Upper lobe of left lung (tissue), 6 donors: ENCODE data around the gene TMEM109. TPM values are rescaled to one million over a fixed set of nuclear protein-coding genes. Genes with fewer than 3 reads are reported as not detected.

Source experiments
- ATAC-seq, 2 donors: fragments of 200-7000 bp; cut with Tn5 transposase; one replicate each; pipeline ENCODE4 v1.9.1; 2022; ENCODE audit warnings: mild to moderate bottlenecking in 2 of 2, moderate library complexity in 2 of 2; ENCODE audit not compliant: low FRiP score in 2 of 2
- DNase-seq, 2 donors: peaks; one replicate each; pipeline ENCODE4 v3.0.0-alpha.2; 2019 to 2020
- H3K27ac ChIP-seq, 4 donors: fragments of 200-600 bp; sonication (generic); one replicate each; pipeline ENCODE4 v1.5.1; 2016 to 2019
- H3K27me3 ChIP-seq, 4 donors: fragments of 200-600 bp; sonication (generic); one replicate each; pipeline ENCODE4 v1.5.1; 2017 to 2019
- H3K36me3 ChIP-seq, 4 donors: fragments of 200-600 bp; sonication (generic); one replicate each; pipeline ENCODE4 v1.5.1; 2016 to 2019
- H3K4me1 ChIP-seq, 4 donors: fragments of 200-600 bp; sonication (generic); one replicate each; pipeline ENCODE4 v1.5.1; 2018 to 2019
- H3K4me3 ChIP-seq, 4 donors: fragments of 200-600 bp; sonication (generic); one replicate each; pipeline ENCODE4 v1.5.1; 2017 to 2019; ENCODE audit warnings: mild to moderate bottlenecking in 2 of 4, moderate library complexity in 1 of 4
- H3K9me3 ChIP-seq, 4 donors: fragments of 200-600 bp; sonication (generic); one replicate each; pipeline ENCODE4 v1.5.1; 2018 to 2019
- EP300 ChIP-seq, 4 donors: sonication (generic); formaldehyde crosslinking; IDR thresholded peaks; one replicate each; pipeline ENCODE4 v1.5.1; 2017; ENCODE audit warnings: antibody characterized with exemption in 4 of 4, control low read depth in 2 of 4
- POLR2A ChIP-seq, 4 donors: fragments of 450-650 bp; IDR thresholded peaks; one replicate each; pipeline ENCODE4 v1.5.1; 2016 to 2017; ENCODE audit warnings: antibody characterized with exemption in 4 of 4, mild to moderate bottlenecking in 2 of 4
- POLR2AphosphoS5 ChIP-seq, 2 donors: sonication (generic); formaldehyde crosslinking; IDR thresholded peaks; one replicate each; pipeline ENCODE4 v1.5.1; 2017; ENCODE audit warnings: antibody characterized with exemption in 2 of 2
- WGBS, 2 donors: methylation state at CpG; one replicate each; pipeline ENCODE4 v1.1.5; 2017 to 2018; 5-methylcytosine and 5-hydroxymethylcytosine counted together
- total RNA-seq, 6 donors: library from RNA; depleted of rRNA in 4 of 6; stranded (reverse); fragments of >200 nt in 4 of 6; gene quantifications; one replicate each; pipeline versions ENCODE4 v1.1.0 to v1.2.1, GENCODE V29; 2016 to 2021
- TF ChIP-seq, protein P1 (sequence below), 6 experiments: fragments of 450-650 bp in 4 of 6; fragments of 200-600 bp in 2 of 6; sonication (generic) in 2 of 6; IDR thresholded peaks; one replicate each; pipeline ENCODE4 v1.5.1; 2016 to 2019; ENCODE audit warnings: antibody characterized with exemption in 6 of 6
- donor health status: DM: no; HTN: no; CAD: no; lungs with moderate emphysema.
- donor health status: DM: no; HTN: yes; CAD: no; lungs with severe emphysema.

TMEM109 gene
- total RNA-seq, 6 donors from 2014 or later, result 27.2 to 153 (median 129) TPM

DNA sequence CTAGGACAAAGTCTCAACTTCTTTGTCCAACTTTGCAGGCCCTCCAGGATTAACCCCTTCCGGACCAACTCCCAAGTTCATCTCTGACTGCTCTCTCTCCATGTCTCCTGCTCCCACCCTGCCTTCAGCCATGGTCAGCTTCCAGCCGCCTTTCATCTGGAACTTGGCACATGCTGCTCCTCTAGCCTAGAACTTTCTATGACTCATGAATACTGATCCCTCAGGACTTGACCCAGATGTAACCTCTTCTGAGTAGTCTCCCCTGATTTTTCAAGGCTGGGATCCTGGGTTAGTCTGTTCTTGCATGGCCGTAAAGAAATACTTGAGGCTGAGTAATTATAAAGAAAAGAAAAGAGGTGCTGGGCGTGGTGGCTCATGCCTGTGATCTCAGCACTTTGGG is 43.2 kb downstream of the TMEM109 start:
- H3K27ac ChIP-seq, result no peak overlapping the region
- peak in 1 of 2 donors; percentile 9 for ATAC-seq
- no peaks in the 10 kb centered on the region for H3K36me3 ChIP-seq
- H3K4me3 ChIP-seq, result no peak overlapping the region
- H3K9me3 ChIP-seq, result no peaks in the 10 kb centered on the region
- DNase-seq, result no peak
- TF ChIP-seq, protein P1, sequence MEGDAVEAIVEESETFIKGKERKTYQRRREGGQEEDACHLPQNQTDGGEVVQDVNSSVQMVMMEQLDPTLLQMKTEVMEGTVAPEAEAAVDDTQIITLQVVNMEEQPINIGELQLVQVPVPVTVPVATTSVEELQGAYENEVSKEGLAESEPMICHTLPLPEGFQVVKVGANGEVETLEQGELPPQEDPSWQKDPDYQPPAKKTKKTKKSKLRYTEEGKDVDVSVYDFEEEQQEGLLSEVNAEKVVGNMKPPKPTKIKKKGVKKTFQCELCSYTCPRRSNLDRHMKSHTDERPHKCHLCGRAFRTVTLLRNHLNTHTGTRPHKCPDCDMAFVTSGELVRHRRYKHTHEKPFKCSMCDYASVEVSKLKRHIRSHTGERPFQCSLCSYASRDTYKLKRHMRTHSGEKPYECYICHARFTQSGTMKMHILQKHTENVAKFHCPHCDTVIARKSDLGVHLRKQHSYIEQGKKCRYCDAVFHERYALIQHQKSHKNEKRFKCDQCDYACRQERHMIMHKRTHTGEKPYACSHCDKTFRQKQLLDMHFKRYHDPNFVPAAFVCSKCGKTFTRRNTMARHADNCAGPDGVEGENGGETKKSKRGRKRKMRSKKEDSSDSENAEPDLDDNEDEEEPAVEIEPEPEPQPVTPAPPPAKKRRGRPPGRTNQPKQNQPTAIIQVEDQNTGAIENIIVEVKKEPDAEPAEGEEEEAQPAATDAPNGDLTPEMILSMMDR (IDR thresholded peaks at IDR 0.05), result no peak
- TF ChIP-seq POLR2AphosphoS5 (IDR thresholded peaks at IDR 0.05) (no peak), EP300 (IDR thresholded peaks at IDR 0.05) (no peak), POLR2A (IDR thresholded peaks at IDR 0.05) (no peak)
- peaks cover 0 to 8% (median 0%) of the 10 kb centered on the region in 4 donors for H3K4me1 ChIP-seq
- 88% methylated on average over 4 of the region's 4 CpGs for WGBS, 2 donors
- H3K27me3 ChIP-seq, result no peaks in the 10 kb centered on the region

DNA sequence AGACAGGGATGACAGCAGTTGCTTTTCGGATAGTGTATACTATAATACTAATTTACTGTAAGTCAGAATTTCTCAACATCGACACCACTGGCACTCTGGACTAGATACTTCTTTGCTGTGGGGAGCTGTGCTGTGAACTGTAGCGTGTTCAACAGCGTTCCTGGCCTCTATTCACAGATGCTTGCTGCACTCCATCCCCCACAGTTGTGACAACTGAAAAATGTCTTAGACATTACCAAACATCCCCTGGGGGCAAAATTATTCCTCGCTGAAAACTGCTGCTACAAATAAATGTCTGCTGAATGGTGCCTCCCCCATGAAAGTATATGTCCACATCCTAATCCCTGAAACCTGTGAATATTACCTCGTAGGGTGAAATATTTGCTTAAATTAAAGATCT is 45.5 kb downstream of the TMEM109 start:
- Histone ChIP-seq H3K9me3 (no peaks in the 10 kb centered on the region), H3K4me3 (no peak overlapping the region), H3K36me3 (no peaks in the 10 kb centered on the region), H3K27ac (no peak overlapping the region), H3K4me1 (no peaks in the 10 kb centered on the region), H3K27me3 (no peaks in the 10 kb centered on the region)
- no peak for DNase-seq
- TF ChIP-seq, protein P1 (IDR thresholded peaks at IDR 0.05), result no peak
- no peak for TF ChIP-seq POLR2A (IDR thresholded peaks at IDR 0.05)
- no peak for TF ChIP-seq EP300 (IDR thresholded peaks at IDR 0.05)
- no peak for TF ChIP-seq POLR2AphosphoS5 (IDR thresholded peaks at IDR 0.05)
- no peak for ATAC-seq
- WGBS, 2 donors, result 81 to 86% methylated on average over 6 of the region's 6 CpGs

DNA sequence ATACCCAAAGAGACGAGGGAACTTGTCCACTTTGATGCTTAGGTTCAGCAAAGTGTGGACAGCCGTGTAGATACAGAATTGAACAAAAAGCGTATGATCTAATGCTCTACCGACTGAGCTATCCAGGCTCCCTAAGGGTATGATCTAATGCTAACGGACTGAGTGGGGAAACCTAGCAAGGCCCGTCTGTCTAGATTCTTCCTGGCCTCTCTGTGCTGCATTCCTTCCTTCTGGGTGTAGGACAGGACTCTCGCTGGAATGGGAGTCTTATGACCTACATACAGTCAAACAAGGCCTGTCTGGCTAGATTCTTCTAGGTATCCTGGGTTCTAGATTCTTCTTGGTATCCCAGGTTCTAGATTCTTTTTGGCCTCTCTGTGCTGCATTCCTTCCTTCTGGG is 46.4 kb downstream of the TMEM109 start:
- Histone ChIP-seq H3K4me3 (no peak overlapping the region), H3K4me1 (no peaks in the 10 kb centered on the region), H3K27ac (no peak overlapping the region), H3K9me3 (no peaks in the 10 kb centered on the region), H3K27me3 (no peaks in the 10 kb centered on the region), H3K36me3 (no peaks in the 10 kb centered on the region)
- 86 to 94% methylated on average over 7 of the region's 7 CpGs for WGBS, 2 donors
- TF ChIP-seq, protein P1 (IDR thresholded peaks at IDR 0.05), result no peak
- TF ChIP-seq POLR2AphosphoS5 (IDR thresholded peaks at IDR 0.05) (no peak), POLR2A (IDR thresholded peaks at IDR 0.05) (no peak), EP300 (IDR thresholded peaks at IDR 0.05) (no peak)
- DNase-seq (no peak), ATAC-seq (peak in 1 of 2 donors; percentile 52)

DNA sequence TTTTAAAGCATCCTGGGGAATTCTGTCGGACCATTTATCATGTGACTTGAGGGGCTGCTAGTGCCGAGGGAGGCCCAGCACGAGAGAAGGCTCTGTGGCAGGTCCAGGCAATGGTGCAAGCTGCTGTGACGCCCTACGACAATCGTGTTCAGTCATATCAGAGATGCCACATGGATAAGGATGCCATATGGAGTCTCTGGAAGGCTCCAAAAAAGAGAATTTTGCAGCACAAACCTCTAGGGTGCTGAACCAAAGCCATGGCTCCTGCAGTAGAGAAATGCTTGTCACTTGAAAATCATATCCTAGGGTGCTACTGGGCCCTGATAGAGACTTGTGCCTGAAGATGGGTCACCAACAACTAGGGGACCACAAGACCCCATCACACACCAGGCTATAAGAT is 50.8 kb downstream of the TMEM109 start:
- no peaks in the 10 kb centered on the region for H3K36me3 ChIP-seq
- peaks cover 0 to 4% (median 0%) of the 10 kb centered on the region in 4 donors for H3K9me3 ChIP-seq
- H3K27me3 ChIP-seq, result no peaks in the 10 kb centered on the region
- DNase-seq, result no peak
- 83 to 86% methylated on average over 6 of the region's 6 CpGs for WGBS, 2 donors
- no peak overlapping the region for H3K27ac ChIP-seq
- H3K4me3 ChIP-seq, result no peak overlapping the region
- H3K4me1 ChIP-seq, result no peaks in the 10 kb centered on the region
- no peak for ATAC-seq
- no peak for TF ChIP-seq POLR2A (IDR thresholded peaks at IDR 0.05)
- TF ChIP-seq, protein P1 (IDR thresholded peaks at IDR 0.05), result no peak
- TF ChIP-seq EP300 (IDR thresholded peaks at IDR 0.05), result no peak
- no peak for TF ChIP-seq POLR2AphosphoS5 (IDR thresholded peaks at IDR 0.05)

DNA sequence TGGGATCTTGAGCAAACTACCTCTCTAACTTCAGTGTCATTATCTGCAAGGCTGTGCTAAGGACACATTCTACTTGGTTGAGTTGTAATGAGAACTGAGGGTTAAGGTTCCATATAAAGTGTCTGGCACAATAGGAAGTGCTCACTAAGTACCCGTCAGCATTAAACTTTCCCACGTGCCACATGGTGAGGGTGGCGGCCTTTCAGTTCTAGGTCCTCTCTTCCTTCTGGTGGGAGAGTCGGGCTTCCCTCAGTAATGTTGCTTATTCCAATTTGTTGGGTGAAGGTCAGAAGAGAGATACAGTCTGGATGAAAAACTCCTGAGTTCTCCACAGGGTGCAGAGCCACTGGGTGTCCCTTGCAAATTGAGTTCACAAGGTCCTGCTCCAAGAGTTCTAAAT is 52.9 kb downstream of the TMEM109 start:
- H3K36me3 ChIP-seq, result no peaks in the 10 kb centered on the region
- no peak for DNase-seq
- H3K27ac ChIP-seq, result no peak overlapping the region
- peak in 1 of 2 donors; percentile 57 for ATAC-seq
- TF ChIP-seq POLR2A (IDR thresholded peaks at IDR 0.05), result no peak
- no peak for TF ChIP-seq POLR2AphosphoS5 (IDR thresholded peaks at IDR 0.05)
- no peak for TF ChIP-seq EP300 (IDR thresholded peaks at IDR 0.05)
- TF ChIP-seq, protein P1 (IDR thresholded peaks at IDR 0.05), result no peak
- 75 to 83% methylated on average over 4 of the region's 4 CpGs for WGBS, 2 donors
- peaks cover 0 to 4% (median 0%) of the 10 kb centered on the region in 4 donors for H3K9me3 ChIP-seq
- H3K4me1 ChIP-seq, result peaks cover 0 to 7% (median 2%) of the 10 kb centered on the region in 4 donors
- no peak overlapping the region for H3K4me3 ChIP-seq
- H3K27me3 ChIP-seq, result no peaks in the 10 kb centered on the region
